HG02642 (cell line): ENCODE results near the gene BEND6.

Experiments
- ATAC-seq: cut with Tn5 transposase; IDR thresholded peaks from one replicate; pipeline ENCODE4 v1.9.1; 2021; ENCODE audit warnings: mild to moderate bottlenecking; ENCODE audit not compliant: unreplicated experiment, poor library complexity

Gene BEND6

GRCh38 chr6:56954403-56955170 lies at the start of gene BEND6:
Gene BEND6, plus strand, starts transcription at chr6:56955107. Its CDS starts 26,704 bp downstream, at chr6:56981811.
- ATAC-seq: peak; percentile 43

- ATAC-seq: no peak
Measured at GRCh38 chr6:56905378-56905777, 49.5 kb upstream of the BEND6 start.

- ATAC-seq: no peak
Measured at GRCh38 chr6:56906752-56907151, 48.2 kb upstream of the BEND6 start.

- no peak for ATAC-seq
Measured at GRCh38 chr6:56909115-56909907, 45.6 kb upstream of the BEND6 start.

- no peak for ATAC-seq
Measured at GRCh38 chr6:56911847-56912246, 43.1 kb upstream of the BEND6 start.

- no peak for ATAC-seq
Measured at GRCh38 chr6:56913285-56914074, 41.4 kb upstream of the BEND6 start.

- peak; percentile 52 for ATAC-seq
Measured at GRCh38 chr6:56914798-56915658, 39.9 kb upstream of the BEND6 start.

- no peak for ATAC-seq
Measured at GRCh38 chr6:56915832-56916231, 39.1 kb upstream of the BEND6 start.

- ATAC-seq: no peak
Measured at GRCh38 chr6:56916849-56917551, 37.9 kb upstream of the BEND6 start.

- ATAC-seq: no peak
Measured at GRCh38 chr6:56922645-56923044, 32.3 kb upstream of the BEND6 start.

- ATAC-seq: no peak
Measured at GRCh38 chr6:56923565-56923964, 31.3 kb upstream of the BEND6 start.

- ATAC-seq: no peak
Measured at GRCh38 chr6:56927538-56928453, 27.1 kb upstream of the BEND6 start.

GRCh38 chr6:56930846-56931245 lies 24.1 kb upstream of the BEND6 start:
- ATAC-seq: no peak

- no peak for ATAC-seq
Measured at GRCh38 chr6:56932910-56933477, 21.9 kb upstream of the BEND6 start.

- no peak for ATAC-seq
Measured at GRCh38 chr6:56933650-56934049, 21.3 kb upstream of the BEND6 start.

- ATAC-seq: no peak
Measured at GRCh38 chr6:56934876-56935275, 20.0 kb upstream of the BEND6 start.

- ATAC-seq: no peak
Measured at GRCh38 chr6:56936466-56936865, 18.4 kb upstream of the BEND6 start.

- ATAC-seq: peak; percentile 42
Measured at GRCh38 chr6:56938649-56939191, 16.2 kb upstream of the BEND6 start.
